ENCODE results near the gene SLC51A.
"Not testable (repeated sequence)": the region's sequence is repeated elsewhere in the genome, so short reads cannot be mapped to it uniquely, and the experiment has no call there.

SLC51A gene

DNA sequence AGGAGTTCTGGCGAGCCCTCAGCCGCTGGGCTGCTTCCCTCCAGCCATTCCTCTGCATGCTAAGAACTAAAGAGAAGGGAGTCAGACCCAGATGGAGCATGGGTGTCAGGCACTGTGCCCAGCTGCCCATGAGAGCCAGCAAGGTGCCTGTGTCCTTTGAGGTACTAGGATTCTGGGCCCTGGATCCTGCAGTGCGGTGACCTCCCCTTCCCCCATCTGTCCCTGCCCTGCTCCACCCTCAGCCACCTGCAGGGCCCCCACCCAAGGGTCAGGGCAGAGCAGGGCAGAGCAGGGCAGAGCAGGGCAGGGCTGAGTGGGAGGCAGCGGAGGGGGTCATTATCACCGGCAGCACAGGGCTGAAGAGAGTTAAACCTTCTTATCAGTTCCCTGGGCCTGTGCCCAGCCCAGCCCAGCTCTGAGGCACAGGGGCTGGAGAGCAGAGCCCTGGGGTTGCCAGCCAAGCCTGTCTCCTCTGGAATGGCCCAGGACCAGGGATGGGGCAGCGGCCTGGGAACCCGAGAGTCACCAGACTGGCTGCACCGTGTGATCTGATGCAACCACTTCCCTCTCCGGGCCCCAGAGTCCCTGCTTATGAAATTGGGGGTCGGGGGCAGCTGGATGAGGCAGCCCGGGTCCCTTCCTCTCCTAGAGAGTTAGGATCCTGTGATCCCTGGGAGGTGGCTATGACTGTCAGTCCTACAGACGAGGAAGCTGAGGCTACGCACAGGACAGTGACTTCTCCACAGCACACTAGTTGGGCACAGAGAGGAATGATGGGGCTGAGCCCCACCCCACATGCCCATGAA, 22.4 kb upstream of the SLC51A start:
- no peak for DNase-seq

DNA sequence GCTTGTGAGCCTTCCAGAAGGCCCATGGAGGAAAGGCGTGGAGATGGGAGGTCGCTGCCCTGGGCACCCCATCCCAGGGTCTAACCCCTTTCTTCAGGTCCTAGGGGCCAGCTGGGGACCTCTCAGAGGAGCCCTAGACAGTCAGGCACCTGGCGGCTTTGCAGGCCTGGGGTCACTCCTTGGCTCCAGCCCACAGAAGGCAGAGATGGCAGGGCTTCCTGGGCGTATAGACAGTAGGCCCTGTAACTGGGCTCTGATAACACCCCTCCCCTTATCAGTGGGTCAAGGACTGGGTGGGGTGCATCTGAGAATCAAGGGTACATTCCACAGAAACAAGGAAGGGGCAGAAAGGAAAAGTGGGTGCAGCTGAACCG, 21.8 kb upstream of the SLC51A start:
- no peak for DNase-seq

DNA sequence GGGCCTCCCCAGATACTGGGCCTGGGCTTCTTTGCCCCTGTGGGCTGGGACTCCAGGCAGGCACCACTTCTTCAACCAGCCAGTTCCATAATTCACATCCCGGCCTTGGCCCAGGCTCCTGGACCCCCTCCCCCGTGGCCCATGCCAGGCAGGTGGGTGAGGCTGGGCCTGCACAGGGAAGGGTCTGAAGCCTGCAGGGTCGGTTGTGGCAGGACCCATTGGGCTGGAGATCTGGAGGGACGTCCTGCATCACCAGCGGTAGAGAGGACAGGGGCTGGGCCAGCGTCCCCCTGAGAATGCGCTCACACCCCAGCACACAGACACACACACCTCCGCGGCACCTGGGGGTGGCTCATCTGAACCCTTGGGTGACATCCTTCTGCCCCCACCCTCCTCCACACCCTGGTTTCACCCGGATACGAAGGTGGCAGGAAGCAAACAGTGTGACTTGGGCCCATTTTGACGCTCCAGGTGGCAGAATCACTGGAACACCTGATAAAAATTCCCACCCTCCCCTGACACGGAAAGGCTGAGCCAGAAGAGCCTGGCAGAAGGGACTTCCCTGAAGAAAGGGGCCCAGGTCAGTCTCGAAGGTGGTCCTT, 20.6 kb upstream of the SLC51A start:
- no peak for DNase-seq

DNA sequence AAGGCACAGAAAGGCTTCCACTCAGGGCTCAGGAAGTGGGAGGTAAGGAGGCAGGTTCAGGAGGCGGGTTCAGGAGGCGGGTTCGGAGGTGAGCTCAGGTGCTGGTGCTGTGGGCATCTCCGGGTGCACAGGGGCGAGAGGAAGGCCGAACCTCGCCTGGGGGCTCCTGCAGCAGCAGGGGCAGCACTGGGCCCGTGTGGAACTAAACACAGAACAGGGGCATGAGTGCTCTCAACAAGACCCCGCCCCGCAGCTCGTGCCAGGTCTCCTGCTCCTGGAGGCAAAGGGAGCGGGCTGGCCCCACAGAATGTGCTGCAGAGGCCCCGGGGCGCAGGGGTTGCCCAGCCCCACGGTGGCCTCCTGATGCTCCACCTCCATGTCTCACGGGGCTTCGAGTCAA, 18.8 kb upstream of the SLC51A start:
- no peak for DNase-seq

DNA sequence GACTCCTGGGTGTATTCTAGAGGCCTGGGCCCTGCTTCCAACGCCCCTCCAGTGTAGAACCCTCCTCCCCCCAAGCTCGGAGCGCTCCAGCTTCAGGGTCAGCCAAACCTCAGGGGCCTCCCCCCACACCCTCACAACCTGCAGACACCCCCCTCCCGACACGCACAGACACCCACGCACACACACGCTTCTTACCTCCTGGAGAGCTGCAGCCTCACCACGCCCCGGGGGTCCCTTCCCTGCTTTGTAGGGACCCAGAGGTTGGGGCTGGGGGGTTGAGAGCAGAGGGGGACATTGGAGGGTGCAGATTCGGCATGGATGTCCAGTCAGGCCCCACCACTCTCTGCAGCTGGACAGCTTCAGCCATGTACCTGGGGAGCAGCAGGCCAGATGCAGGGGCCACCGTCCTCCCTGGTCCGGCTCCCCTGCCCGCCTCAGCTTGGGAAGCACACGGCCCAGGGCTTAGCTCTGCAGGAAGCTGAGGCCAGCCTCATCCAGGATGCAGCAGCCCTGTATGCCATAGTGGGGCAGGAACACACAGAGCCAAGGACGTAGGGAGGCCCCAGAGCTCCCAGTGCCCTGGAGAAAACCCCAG, 18.2 kb upstream of the SLC51A start:
- DNase-seq, result no peak

DNA sequence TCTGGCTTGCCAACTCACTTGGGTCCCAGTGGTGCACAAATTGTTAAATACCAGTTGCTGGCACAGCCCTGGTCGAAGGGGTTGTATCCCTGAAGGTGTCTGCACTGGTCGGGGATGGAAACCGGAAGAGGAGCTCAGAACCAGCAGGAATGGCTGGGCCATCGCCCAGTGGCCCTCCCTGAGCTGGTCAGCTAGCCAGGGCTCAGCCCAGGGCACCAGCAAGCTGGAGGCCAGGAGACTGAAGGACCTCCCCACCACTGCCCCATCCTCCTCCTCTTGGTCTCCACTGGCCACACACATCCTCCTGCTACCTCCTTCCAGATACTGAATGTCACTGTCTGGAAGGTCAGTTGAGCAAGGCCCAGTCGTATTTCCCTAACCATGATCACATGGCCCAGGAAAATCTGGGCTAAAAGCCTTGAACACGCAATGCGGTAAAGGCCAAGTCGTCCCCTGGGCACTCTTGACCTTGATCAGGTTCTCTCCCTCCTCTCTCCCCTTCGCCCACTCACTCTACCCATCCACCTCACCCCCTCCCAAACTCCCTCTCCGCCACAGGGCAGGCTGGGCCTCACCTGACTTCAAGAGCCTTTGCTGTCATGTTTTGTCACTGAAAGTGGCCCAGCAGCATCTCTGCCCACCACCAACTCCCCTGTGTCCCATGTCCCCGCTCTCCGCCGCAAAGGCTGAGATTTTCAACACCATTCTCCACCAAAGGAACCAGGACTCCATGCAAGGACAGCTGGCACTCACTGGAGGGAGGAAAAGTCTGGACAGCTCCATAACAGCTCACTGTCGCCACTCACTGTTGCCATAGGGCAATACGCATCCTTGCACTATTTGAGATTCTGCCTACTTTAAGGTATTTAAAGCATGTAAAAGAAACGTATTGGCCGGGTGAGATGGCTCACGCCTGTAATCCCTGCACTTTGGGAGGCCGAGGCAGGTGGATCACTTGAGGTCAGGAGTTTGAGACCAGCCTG, 17.3 kb upstream of the SLC51A start:
- no peak for DNase-seq

DNA sequence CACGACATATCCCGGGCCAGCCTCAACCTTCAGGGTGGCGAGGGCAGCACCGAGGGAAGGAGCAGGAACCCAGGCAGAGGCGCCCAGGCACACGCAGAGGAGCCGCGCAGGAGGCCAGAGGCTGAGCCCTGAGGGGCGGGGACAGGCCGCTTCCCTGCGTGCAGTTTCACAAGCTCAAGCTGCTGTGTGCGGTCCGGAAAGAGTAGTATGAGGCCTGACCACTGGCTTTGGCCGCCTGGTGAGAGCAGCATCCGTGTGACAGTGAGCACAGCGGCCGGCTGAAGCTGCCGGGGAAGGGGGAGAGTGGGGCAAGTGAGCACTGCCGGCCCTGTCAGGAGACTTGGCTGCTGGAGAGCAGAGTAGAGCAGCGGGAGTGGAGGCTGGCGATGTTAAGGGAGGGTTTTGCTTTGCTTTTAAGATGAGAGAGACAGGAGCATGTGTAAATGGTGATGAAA, 13.8 kb upstream of the SLC51A start:
- DNase-seq, result no peak

DNA sequence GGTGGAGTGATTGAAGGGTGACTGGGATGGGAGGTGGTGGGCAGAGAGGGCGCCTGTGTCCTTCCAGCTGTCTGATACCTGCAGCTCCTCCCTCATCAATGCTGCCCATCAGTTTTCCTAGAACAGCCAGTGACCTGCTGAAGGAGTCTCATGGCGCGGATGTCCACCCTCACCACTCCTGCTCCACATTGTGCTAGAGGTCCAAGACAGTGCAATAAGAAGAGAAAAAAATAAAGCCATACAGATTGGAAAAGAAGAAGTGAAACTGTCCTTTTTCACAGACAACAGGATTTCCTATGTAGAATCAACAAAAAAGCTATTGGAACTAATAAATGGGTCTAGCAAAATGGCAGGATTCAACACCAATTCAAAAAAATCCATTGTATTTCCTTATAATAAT, 12.5 kb upstream of the SLC51A start:
- DNase-seq, result no peak

DNA sequence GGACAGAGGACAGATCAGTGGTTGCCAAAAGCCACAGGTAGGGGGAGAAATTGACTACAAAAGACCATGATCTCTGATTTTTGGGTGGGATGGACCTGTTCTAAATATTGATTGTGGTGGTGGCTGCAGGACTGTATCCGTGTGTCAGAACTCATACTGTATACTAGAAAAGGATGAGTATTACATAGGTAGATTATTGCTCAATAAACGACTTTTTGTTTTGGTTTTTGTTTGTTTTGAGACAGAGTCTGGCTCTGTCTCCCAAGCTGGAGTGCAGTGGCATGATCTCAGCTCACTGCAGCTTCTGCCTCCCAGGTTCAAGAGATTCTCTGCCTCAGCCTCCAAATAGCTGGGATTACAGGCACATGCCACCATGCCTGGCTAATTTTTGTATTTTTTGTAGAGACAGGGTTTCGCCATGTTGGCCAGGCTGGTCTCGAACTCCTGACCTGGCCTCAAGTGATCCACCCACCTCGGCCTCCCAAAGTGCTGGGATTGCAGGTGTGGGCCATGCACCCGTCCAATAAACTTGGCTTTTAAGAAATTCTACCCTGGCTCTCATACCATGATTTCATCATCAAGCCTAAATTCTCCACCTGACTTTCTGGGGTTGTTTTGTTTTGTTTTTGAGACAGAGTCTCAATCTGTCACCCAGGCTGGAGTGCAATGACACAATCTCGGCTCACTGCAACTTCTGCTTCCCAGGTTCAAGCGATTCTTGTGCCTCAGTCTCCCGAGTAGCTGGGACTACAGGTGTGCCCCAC, 10.7 kb upstream of the SLC51A start:
- not testable (repeated sequence) for DNase-seq

DNA sequence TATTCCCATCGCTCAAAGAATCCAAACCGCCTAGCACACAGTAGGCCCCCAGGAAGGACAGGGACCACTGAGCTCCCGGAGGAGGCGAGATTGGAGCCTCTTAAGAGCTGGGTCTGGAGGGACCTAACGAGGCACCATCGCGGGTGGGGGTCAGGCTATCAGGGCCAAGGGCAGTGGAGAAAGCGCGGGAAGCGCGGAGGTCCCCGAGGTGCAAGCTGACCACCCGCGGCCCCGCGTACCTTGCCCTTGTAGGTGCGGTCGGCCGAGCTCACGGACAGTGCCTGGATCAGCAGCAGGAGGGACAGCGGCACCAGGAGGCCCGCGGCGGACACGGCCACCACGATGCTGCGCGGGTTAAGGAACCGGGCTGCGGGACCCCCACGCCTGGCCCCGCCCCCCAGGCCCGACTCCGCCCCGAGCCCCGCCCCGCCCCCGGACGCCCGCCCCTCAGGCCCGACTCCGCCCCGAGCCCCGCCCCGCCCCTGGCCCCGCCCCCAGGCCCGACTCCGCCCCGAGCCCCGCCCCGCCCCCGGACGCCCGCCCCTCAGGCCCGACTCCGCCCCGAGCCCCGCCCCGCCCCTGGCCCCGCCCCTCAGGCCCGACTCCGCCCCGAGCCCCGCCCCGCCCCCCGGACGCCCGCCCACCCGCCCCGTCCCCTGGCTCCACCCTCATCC, 9.0 kb upstream of the SLC51A start:
- no peak for DNase-seq

DNA sequence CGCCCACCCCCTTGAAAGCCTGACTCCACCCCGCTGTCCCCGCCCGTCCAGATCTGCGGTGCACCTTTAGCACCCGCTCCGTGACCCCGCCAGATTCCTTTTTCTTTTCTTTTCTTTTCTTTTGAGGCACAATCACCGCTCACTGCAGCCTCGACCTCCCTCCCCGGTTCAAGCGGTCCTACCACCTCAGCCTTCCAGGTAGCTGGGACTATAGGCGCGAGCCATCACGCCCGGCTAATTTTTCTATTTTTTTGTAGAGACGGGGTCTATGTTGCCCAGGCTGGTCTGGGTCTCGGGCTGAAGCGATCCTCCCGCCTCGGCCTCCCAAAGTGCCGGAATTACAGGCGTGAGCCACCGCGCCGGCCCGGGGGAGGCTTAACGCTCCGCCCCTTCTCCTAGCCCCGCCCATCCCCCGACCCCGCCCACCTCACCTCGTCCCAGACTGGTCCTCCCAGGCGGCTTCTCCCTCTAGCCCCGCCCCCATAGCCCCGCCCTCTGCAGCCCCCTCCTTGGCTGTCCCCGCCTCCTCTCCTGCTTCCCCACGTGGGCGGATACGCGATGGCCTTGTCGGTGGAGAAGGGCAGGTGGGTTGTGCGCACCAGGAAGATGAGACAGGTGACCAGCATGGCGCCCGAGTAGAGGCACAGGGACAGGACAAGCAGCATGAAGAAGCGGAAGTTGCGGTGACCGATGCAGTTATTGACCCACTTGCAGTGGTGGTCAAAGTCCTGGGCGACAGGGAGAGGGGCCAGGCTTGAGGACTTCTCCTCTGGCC, 8.3 kb upstream of the SLC51A start:
- DNase-seq, result no peak

DNA sequence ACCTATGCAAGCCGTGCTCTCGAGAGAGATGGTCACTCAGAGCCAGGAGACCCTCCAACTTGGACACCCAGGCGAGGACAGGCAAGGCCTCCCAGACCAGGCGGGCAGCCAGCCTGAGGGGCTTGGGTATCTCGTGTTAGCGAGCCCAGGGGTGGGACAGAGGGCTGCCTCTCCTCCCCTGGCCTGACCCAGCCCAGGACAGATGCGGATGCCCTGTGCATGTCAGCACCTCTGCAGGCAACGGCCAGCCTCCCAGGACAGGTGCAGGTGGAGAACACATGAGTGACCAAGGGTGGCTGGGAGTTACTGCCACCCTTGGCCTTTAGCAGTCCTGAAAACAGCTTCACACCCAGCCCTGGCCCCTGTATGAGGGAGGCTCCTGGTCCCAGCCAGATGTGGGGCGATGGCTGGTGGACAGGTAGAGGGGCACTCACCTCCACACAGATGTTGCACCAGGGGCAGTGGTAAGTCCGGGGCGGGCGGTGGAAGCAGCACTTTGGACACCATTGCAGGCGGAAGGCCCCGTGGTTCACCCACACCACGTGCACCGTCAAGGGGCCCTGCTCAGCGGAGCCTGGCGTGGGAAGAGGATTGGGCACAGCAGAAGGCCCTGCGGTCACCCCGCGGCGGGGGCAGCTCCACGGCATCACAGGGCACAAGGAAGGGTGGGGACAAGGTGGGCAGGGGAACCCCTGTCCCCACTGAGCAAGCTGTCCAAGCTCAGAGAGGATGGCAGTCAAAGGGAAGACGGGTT, 7.2 kb upstream of the SLC51A start:
- DNase-seq, result no peak

DNA sequence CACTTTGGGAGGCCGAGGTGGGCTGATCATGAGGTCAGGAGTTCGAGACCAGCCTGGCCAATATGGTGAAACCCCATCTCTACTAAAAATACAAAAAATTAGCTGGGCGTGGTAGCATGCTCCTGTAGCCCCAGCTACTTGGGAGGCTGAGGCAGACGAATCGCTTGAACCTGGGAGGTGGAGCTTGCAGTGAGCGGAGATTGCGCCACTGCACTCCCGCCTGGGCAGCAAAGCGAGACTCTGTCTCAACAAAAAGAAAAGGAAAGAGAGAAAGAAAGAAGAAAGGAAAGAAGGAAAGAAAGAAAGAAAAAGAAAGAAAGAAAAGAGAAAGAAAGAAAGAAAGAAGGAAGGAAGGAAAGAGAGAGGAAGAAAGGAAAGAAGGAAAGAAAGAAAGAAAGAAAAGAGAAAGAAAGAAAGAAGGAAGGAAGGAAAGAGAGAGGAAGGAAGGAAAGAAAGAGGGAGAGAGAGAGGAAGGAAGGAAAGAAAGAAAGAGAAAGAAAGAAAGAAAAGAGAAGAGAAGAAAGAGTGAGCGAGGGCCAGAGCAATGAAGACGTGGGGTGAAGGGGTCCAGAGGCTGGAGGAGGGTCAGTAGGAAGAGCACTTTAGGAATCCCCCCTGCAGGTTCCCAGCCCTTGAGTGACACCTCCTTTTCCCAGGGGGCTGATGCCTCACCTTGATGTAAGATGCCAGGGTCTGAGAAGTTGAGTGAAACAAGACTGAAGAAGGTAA, 6.2 kb upstream of the SLC51A start:
- DNase-seq, result not testable (repeated sequence)

DNA sequence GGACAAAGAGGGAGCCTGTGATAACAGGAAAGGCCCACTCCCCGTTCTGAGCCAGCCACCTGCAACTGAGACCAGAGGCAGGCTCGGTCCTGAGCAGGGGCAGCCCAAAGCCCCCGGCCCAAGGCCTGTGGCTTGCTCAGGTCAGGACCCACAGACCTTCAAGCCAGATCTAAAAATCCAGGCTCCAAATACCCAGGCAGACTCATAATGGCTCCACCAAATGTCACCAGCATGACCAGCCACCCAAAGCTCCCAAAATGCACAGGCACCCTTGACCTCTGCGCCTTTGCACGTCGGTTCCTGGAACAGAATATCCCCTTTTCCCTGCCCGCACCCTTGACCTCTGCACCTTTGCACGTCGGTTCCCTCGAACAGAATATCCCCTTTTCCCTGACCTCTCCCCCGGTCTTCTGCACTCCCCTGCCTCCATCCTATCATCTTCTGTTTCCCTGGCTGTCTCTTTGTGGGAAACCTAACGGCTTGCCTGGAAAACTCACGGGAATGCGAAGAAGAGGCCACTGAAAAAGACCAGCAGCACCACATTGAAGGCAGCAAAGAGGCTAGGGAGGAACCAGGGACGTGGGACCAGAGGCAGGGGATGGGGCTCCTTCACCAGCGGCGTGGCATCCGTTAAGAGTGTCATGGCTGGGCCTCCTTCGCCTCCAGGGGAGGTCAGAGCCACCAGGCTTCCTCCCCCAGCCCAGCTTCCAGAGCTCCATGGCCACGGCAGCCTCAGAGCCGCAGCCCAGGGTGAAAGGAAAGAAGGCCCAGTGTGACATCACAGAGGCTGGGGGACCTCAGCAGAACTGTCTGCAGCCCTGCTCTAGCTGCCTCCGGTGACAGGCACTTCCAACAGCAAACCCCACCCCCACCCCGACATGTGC, 5.4 kb upstream of the SLC51A start, which contains the start of gene ZDHHC19:
Gene ZDHHC19, minus strand, starts transcription at position 728 of the 884 bp plus-strand sequence. Its CDS starts 85 bp downstream, at position 643.
- no peak for DNase-seq

DNA sequence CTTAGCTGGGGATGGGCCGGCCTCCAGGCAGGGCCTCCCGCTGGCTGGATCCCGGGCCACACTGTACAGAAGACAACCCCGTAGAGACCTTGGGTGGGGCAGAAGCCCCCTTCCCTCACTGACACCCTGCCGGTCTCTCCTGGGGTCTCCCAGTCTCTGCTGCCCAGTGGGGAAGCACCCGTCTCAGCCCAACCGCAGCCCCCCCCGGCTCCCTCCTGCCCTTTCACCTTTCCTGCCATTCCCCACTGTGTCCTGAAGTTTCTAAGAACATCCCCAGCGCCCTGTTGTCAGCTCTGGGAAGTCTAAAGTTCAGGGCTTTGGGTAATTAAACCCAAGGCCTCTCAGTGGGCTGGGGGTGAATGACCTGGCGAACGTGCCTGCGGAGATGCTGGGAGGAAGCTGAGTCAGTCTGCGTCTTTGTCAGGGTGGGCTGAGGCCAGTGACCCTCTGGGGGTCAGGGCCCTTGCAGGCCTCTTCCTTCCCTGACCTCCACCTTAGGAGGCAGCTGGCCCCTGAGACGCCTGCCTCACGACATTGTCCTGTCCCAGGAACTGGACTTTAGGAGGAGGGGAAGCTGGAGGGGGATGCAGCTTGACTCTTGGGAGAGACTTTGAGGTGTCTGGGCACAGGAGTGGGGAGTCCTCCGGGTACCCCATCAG, 1.4 kb upstream of the SLC51A start:
- no peak for DNase-seq

DNA sequence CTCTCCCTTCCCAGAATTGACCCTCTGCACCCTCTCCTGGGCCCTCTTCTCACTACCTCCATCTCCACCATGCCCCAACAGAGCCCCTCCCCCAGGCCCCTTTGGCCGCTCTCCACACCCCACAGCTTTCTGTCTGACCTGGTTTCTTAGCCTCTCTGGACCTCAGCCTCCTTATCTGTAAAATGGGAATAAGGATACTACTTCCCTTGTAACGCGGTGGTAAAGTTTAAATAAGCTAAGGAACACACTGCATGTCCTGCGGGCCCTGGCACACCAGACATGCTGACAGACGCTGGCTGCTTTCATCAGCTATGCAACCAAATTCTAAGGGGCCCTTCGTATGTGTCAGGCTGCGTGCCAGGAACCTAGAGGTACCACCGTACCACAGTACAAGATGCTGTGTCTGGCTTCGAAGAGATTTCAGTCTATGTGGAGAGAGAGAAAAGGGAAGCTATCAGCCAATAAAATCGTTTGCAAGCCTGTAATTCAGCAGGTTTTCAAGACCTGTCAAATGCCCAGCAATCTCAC, 777 bp upstream of the SLC51A start:
- no peak for DNase-seq

DNA sequence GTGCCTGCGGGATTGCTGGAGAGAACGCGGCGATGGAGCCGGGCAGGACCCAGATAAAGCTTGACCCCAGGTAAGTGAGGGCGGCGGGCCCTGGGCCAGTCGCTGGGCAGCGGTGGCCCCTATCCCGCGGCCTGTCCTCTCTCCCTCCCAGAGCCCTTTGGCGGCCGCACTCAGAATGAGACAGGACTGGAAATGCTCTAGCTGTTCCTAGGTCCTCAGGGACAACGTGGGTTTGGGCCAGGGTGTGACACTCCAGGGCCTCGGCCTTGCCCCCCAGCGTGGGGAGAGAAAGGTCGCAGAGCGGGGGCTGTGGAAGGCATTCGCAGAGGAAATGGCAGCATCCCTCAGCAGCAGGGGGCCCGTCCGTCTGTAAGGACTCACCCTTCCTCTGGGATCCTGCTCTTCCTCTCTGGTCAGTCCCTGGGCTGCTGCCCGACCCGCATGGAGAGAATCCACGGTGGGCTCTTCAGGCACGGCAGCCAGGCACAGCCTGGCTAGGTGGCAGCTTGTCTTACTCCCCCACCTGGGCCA, 412 bp downstream of the SLC51A start:
- DNase-seq, result no peak

Data from COR-L47 (cell line).